Uterus (tissue), 2 donors: Measurements from ENCODE around the gene GRIN2D.

ENCODE experiments used
- CTCF ChIP-seq, 4 experiments: fragments of 200-600 bp in 2 of 4; fragments of 450-650 bp in 2 of 4; sonication (generic) in 2 of 4; IDR thresholded peaks; one replicate each; pipeline ENCODE4 v1.5.1; 2016 to 2019; ENCODE audit warnings: antibody characterized with exemption in 4 of 4, mild to moderate bottlenecking in 2 of 4, moderate library complexity in 1 of 4
- POLR2A ChIP-seq, 2 donors: fragments of 450-650 bp; IDR thresholded peaks; one replicate each; pipeline ENCODE4 v1.6.1; 2016; ENCODE audit warnings: antibody characterized with exemption in 2 of 2, mild to moderate bottlenecking in 1 of 2, moderate library complexity in 1 of 2

DNA sequence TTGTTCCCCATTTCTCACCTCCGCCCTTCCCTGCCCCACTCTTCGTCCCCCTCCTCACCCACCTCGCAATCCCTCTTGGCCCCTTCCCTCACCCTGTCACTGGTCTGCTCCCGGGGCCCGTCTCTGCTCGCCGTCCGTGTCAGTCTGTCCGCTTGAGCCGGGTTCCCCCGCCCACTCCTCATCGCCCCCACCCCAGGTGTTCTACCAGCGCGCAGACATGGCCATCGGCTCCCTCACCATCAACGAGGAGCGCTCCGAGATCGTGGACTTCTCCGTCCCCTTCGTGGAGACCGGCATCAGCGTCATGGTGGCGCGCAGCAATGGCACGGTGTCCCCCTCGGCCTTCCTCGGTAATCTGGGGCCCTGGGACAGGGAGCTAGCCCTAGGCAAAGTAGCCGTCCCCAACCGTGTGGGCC, 22.3 kb downstream of the GRIN2D start:
- no peak for TF ChIP-seq CTCF (IDR thresholded peaks at IDR 0.05)
- no peak for TF ChIP-seq POLR2A (IDR thresholded peaks at IDR 0.05)
